BE2C (cell line): ENCODE results near the gene UQCR11.

Source experiments
- DNase-seq: peaks from one replicate; pipeline ENCODE4 v3.0.0-alpha.2; 2020
- H3K27me3 ChIP-seq: fragments of 250-450 bp; sonication (Bioruptor Pico); 2 replicates; pipeline ENCODE4 v1.5.1; 2020; ENCODE audit warnings: mild to moderate bottlenecking
- H3K36me3 ChIP-seq: fragments of 250-450 bp; sonication (Bioruptor Pico); 2 replicates; pipeline ENCODE4 v1.5.1; 2020; ENCODE audit warnings: mild to moderate bottlenecking
- H3K4me1 ChIP-seq: fragments of 250-450 bp; sonication (Bioruptor Pico); 2 replicates; pipeline ENCODE4 v1.5.1; 2020
- H3K4me3 ChIP-seq: 2 replicates; pipeline ENCODE4 v1.5.1; 2011; ENCODE audit warnings: low read depth, low read length
- H3K9me3 ChIP-seq: fragments of 250-450 bp; sonication (Bioruptor Pico); 2 replicates; pipeline ENCODE4 v1.5.1; 2020
- TF ChIP-seq, protein P1 (sequence below): IDR thresholded peaks from 2 replicates; pipeline ENCODE4 v1.5.1; 2012; ENCODE audit warnings: mild to moderate bottlenecking, low read depth, low read length

Gene UQCR11

DNA sequence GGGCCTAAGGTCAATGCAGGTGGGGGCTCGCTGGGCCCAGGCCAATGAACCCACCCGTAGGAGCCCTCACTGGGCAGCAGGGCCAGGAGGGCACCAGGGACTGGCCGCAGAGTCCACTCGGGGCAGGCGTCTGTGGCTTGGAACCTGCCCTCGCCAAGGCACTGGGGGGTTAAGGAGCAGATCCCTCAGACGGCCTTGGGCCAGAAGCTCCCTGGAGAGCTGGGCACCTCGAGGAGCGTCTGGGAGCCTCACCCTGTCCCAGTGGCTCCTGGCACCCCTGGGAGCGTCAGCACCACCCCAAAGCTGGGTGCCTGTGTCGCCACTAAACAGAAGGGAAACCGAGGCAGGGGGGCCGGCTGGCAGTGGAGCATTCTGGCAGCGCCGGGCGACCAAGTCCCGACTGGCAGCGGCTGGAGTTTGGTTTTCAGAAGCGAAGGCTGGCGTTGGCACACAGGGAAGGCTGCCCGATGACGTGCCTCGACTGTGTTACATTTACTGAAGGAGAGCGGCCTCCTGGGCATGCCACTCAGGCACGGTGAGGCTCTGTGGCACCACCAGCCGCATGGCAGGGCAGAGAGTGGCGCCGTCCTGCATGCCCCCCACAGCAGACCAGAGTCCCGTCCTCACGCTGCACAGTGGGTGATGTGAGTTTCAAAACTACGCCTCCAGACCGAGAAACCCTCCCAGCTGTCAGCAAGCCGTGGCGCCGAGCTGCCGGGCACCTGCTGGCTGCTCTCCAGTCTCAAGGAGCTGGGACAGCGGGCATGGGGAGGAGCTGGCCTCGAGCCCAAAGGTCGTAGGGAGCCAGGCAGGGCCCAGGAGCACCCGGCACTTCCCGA is 28.0 kb downstream of the UQCR11 start:
- H3K9me3 ChIP-seq, result no peaks in the 10 kb centered on the region
- no peak for DNase-seq
- peaks cover 64% of the 10 kb centered on the region for H3K36me3 ChIP-seq
- TF ChIP-seq, protein P1, sequence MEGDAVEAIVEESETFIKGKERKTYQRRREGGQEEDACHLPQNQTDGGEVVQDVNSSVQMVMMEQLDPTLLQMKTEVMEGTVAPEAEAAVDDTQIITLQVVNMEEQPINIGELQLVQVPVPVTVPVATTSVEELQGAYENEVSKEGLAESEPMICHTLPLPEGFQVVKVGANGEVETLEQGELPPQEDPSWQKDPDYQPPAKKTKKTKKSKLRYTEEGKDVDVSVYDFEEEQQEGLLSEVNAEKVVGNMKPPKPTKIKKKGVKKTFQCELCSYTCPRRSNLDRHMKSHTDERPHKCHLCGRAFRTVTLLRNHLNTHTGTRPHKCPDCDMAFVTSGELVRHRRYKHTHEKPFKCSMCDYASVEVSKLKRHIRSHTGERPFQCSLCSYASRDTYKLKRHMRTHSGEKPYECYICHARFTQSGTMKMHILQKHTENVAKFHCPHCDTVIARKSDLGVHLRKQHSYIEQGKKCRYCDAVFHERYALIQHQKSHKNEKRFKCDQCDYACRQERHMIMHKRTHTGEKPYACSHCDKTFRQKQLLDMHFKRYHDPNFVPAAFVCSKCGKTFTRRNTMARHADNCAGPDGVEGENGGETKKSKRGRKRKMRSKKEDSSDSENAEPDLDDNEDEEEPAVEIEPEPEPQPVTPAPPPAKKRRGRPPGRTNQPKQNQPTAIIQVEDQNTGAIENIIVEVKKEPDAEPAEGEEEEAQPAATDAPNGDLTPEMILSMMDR, result no peak
- no peaks in the 10 kb centered on the region for H3K27me3 ChIP-seq
- H3K4me3 ChIP-seq, result no peak overlapping the region
- H3K4me1 ChIP-seq, result no peaks in the 10 kb centered on the region

DNA sequence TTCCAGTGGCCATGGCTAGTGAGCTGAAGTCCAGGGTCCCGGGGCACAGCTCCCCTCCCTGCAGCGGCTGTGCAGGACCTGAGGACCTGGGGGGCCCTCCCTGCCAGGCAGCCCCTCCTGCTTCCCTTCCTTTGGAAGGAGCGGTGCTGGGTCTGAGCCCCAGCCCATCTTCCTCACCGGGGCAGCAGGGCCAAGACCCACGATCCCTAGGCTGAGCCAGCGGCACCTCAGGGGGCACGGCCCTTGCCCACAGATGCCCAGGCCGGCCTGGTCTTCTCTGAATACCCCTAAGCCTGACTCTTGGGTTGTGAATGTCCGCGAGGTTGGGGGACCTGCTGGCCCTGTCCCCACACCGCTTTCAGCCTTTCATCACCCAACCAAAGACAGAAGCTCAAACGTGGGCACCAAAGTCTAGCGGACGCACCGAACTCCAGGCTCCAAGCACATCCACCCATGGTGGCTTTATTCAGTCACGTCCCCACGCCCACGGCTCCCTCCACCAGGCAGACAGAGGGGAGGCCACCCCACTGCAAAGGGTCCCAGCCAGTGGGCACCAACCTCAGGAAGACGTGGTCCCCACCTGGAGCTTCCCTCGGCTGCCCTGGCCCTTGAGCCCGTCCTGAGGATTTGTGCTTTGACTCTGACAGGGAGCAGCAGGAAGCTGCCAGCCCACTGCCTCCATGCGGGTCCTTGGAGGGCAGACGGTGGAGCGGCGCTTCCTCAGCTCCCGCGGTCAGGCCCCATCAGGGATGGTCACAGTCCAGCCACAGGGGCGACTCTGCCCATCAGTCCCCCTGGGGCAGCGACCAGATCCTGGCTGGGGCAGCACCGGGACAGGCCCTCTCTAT is 28.8 kb downstream of the UQCR11 start:
- Histone ChIP-seq H3K36me3 (peaks cover 58% of the 10 kb centered on the region), H3K27me3 (no peaks in the 10 kb centered on the region), H3K4me3 (no peak overlapping the region), H3K4me1 (no peaks in the 10 kb centered on the region), H3K9me3 (no peaks in the 10 kb centered on the region)
- DNase-seq, result no peak
- TF ChIP-seq, protein P1, result no peak

DNA sequence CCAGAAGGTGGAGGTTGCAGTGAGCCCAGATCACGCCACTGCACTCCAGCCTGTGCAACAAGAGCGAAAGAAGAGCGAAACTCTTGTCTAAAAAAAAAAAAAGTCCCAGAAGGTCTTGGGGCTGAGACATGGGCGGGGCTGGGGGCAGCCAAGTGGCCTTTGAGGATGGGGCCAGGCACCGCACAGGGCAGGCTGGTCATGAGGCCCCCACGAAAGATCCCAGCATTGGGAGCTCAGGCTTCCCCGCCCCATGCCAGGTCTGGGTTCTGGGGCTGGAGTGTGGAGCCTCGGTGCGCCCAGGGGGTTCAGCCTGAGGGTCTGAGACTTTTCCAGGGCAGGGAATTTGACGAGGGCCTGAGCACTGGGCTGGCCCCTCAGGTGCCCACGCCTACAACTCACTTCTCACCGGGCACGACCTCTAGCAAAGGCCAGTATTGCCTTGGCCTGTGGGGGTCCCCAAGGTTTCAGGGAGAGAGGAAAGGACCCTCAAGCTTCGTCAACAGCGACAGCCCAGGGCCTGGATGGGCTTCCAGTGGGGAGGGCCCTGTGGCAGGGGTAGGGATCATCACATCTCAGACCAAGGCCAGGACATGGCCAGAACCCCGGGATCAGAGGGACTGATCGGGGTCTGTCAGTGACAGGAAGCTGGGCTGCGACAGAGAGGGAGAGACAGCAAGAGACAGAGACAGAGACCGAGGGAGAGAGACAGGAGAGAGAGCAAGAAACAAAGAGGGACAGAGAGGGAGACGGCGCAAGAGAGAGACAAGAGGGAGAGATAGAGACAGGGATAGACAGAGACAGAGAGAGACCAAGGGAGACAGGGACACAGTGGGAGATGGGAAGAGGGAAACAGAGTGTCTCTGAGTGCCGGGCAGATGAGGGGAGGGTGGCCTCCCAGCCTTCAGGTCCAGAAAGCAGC is 29.7 kb downstream of the UQCR11 start:
- H3K4me3 ChIP-seq, result no peak overlapping the region
- peaks cover 49% of the 10 kb centered on the region for H3K36me3 ChIP-seq
- TF ChIP-seq, protein P1, result no peak
- no peaks in the 10 kb centered on the region for H3K9me3 ChIP-seq
- no peaks in the 10 kb centered on the region for H3K4me1 ChIP-seq
- DNase-seq, result no peak
- H3K27me3 ChIP-seq, result no peaks in the 10 kb centered on the region

DNA sequence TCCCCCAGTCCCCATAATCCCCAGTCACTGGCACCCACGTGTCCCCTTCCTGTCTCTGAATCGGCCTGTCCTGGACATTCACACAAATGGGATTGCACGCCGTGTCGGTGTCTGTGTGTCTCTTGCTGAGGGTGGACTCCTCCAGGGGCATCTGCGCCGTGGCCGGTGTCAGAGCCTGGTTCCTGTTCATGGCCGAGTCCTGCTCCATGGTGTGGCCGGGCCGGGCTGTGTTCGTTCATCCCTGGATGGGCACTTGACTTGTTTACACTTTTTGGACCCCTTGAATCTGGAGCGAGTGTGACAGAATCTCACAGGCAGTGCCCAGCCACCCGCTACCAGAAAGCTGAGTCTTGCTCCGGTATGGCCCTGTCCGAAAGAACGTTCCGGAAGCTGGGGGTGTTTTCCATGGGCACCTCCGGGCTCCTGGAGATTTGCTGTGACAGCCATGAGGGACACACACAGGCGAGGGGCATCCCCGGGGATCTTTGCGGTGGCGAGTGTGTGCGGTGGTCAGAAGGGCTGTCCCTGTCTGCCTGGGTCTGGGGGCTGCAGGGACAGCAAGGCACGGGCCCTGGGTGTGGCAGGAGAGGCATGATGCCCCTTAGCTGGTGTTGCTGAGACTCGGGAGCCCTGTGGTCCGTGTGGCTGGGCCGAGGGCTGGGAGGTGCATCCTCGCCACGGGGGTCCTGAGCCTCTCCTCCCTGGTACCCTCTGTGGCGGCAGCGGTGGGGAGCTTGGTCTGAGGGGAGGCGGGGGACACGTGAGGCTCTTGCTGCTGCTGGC is 30.7 kb downstream of the UQCR11 start:
- no peaks in the 10 kb centered on the region for H3K27me3 ChIP-seq
- H3K4me1 ChIP-seq, result no peaks in the 10 kb centered on the region
- TF ChIP-seq, protein P1, result no peak
- H3K36me3 ChIP-seq, result peaks cover 38% of the 10 kb centered on the region
- no peaks in the 10 kb centered on the region for H3K9me3 ChIP-seq
- no peak for DNase-seq
- H3K4me3 ChIP-seq, result no peak overlapping the region

DNA sequence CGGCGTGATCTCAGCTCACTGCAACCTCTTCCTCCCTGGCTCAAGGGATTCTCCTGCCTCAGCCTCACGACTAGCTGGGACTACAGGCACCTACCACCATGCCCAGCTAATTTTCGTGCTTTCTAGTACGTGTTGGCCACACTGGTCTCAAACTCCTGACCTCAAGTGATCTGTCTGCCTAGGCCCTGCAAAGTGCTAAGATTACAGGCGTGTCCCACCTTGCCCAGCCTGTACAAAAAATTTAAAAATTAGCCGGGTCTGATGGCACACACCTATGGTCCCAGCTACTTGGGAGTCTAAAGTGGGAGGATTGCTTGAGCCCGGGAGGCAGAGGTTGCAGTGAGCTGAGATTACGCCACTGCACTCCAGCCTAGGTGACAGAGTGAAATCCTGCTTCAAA is 32.5 kb downstream of the UQCR11 start:
- peaks cover 7% of the 10 kb centered on the region for H3K9me3 ChIP-seq
- H3K27me3 ChIP-seq, result no peaks in the 10 kb centered on the region
- H3K4me1 ChIP-seq, result no peaks in the 10 kb centered on the region
- H3K4me3 ChIP-seq, result no peak overlapping the region
- peaks cover 24% of the 10 kb centered on the region for H3K36me3 ChIP-seq
- DNase-seq, result no peak
- TF ChIP-seq, protein P1, result no peak
